NK-92 (cell line): ENCODE measurements around the gene GZMM.

Source experiments
- DNase-seq: peaks from one replicate; lab custom pipeline; 2025; ENCODE audit not compliant: unreplicated experiment; lab: John Stamatoyannopoulos, UW

Gene GZMM

DNA sequence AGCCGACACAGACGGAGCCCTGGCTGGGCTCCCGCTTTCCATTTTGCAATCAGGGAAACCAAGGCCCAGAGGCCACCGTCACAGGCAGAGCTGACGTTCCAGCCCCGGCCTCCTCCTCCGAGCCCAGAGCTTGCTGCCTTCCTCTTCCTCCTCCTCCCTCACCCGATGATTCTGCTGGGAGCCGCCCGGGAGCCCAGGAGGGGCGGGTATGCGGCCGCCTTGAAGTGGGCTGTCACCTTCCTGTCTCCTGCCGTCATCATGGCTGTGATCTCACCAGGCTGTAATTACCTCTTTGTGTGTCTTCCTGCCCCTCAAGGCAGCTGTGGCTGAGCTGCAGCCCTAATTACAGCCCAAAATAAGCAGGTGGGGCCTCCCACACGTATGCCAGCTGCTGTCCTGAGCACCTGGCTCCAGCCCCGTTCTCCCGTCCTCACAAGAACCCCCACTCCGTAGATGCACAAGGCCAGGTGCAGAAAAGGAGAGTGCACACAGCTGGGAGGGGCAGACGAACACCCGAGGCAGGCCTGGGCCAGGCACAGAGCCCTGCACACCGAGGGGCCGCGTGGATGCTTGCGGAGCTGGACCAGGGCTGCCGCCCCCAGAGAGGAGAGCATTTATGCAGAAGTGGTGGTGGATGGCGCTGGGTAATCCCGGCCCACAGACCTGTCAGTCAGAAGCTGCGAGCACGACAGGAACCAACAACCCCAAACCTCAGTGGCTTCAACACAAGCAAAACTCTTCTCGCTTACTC, 32.6 kb upstream of the GZMM start:
- DNase-seq = no peak

DNA sequence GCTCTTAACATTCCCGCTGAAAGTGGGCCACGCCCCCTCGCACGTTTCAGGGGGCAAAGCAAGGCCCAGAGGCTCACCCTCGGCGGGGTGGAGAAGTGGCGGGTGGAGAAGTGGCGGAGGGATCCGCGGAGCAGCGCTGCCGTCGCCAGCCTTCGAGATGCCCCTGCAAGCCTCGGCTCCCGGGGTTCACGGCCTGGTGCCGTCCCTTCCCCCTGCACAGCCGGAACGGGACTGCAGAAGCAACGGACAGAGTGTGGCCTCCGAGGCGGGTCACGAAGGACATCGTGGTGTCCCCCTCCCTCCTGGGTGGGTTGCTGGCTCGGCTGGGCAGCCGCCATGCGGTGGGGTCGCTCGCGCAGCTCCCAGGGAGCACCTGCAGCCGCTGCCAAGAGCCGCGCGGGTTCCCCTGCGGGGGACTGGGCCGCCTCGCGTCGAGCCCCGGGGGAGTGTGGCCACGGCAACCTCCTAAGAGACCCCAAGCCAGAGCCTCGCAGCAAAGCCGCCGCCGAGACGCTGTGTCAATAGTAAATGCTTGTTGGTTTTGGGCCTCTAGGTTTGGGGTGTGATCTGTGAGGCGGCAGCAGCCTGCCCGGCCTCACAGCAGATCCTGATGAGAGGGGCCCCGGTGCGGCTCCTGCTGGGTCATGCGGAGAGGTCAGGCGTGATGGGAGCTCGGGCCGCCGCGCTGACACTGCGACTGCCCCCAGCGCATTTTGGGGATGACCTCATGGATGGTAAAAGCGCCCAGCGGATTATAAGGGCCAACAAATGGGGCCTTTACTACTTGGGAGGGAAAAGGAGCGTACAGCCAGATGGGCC, 31.1 kb upstream of the GZMM start:
- DNase-seq = no peak

- no peak for DNase-seq
Measured at GRCh38 chr19:513368-514165, 30.3 kb upstream of the GZMM start.

DNA sequence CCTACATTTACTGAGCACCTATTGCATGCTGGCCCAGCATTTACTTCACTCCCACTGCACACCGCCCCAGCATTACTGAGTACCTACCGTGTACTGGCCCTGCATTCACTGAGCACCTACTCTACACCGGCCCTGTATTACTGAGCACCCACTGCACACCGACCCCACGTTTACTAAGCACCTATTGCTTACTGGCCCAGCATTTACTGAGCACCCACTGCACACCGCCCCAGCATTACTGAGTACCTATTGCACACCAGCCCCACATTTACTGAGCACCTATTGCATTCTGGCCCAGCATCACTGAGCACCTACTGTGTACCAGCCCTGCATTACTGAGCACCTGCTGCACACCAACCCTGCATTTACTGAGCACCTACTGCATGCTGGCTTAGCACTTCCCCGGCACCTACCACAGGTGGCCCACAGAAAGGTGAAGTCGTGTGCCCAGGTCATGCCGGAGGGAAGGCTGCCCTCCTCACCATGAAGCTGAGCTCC, 29.6 kb upstream of the GZMM start:
- DNase-seq = no peak

DNA sequence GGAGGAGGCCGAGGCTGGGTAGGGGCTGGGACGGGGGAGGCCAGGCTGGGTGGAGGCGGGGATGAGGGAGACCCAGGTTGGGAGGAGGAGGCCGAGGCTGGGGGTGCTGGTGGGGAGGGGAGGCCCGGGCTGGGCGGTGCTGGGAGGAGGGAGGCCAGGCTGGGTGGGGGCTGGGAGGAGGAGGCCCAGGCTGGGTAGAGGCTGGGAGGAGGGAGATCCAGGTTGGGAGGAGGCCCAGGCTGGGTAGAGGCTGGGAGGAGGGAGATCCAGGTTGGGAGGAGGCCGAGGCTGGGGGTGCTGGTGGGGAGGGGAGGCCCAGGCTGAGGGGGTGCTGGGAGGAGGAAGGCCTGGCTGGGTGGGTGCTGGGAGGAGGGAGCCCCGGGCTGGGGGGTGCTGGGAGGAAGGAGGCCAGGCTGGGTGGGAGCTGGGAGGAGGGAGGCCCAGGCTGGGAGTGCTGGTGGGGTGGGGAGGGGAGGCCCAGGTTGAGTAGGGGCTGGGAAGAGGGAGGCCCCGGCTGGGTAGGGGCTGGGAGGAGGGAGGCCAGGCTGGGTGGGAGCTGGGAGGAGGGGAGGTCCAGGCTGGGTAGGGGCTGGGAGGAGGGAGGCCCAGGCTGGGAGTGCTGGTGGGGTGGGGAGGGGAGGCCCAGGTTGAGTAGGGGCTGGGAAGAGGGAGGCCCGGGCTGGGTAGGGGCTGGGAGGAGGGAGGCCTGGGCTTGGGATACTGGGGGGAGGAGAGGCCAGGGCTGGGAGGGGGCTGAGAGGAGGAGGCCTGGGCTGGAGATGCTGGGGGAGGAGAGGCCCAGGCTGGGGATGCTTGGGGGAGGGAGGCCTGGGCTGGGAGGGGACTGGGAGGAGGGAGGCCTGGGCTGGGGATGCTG, 25.9 kb upstream of the GZMM start:
- DNase-seq = no peak

GRCh38 chr19:518598-519231, 25.1 kb upstream of the GZMM start:
- no peak for DNase-seq

- no peak for DNase-seq
Measured at GRCh38 chr19:519449-519865, 24.4 kb upstream of the GZMM start.

- DNase-seq = no peak
Measured at GRCh38 chr19:522726-523125, 21.1 kb upstream of the GZMM start.

- DNase-seq = no peak
Measured at GRCh38 chr19:524062-524674, 19.7 kb upstream of the GZMM start.

DNA sequence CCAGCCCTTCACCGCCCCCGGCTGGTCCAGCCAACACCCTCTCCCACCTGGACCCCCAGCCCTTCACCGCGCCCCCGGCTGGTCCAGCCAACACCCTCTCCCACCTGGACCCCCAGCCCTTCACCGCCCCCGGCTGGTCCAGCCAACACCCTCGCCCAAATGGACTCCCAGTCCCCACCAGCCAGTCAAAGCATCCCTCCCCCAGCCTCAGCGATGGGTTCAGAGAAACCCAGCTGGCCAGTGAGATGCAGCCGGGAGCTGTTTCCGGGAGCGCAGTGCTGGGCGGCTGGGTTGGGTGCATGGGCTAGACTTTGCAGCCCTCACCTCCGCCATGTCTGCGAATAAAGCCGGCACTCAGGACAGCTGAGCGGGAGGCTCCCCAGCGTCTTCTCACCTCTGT, 18.8 kb upstream of the GZMM start:
- DNase-seq = no peak

DNA sequence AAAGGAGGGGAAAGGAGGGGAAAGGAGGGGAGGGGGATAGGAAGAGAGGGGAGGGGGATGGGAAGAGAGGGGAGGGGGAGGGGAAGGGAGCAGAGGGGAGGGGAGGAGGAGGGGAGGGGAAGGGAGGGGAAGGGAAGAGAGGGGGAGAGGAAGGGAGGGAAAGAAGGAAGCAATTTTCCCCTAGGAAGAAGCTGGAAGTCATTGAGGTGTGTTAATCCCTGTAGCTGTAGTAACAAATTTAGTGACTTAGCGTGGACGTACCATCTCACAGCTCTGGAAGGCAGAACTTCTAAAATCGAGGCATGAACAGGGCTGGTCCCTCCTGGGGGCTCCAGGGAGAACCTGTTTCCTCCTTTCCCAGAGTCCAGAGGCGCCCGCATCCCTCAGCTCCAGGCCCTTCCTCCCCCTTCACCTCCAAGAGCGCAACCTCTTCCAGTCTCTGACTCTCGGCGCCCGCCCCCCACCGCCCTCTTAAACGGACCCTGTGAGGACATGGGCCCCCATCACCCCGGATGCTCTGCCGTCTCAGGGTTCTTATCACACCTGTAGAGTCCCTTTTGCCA, 17.9 kb upstream of the GZMM start:
- DNase-seq = no peak

- no peak for DNase-seq
Measured at GRCh38 chr19:530134-531008, 13.5 kb upstream of the GZMM start.

GRCh38 chr19:531009-531752, 12.7 kb upstream of the GZMM start:
- no peak for DNase-seq

GRCh38 chr19:531753-532560, 11.9 kb upstream of the GZMM start, which contains the start of gene CDC34:
Gene CDC34, plus strand, starts transcription at chr19:531760. Its CDS starts 172 bp downstream, at chr19:531932.
- DNase-seq = no peak

- no peak for DNase-seq
Measured at GRCh38 chr19:532561-533363, 11.1 kb upstream of the GZMM start.
